ENCODE results near the gene GARRE1. TPM values are rescaled to one million over a fixed set of nuclear protein-coding genes. Genes with fewer than 3 reads are reported as not detected.
"Not testable (repeated sequence)": the region's sequence is repeated elsewhere in the genome, so short reads cannot be mapped to it uniquely, and the experiment has no call there.

Gene GARRE1
- total RNA-seq, 6 experiments from 2014 or later, result 8.1 to 19.4 (median 9.5) TPM

GRCh38 chr19:34236035-34236987, 18.0 kb upstream of the GARRE1 start:
- Histone ChIP-seq H3K4me3 (no peak overlapping the region), H3K4me1 (no peaks in the 10 kb centered on the region), H3K9me3 (no peaks in the 10 kb centered on the region), H3K27ac (no peak overlapping the region), H3K27me3 (no peaks in the 10 kb centered on the region), H3K36me3 (no peaks in the 10 kb centered on the region)
- intact Hi-C loops (cut with DNase I), result no loop called here
- WGBS (ENCODE audit: insufficient coverage, low coverage, low lambda C conversion rate, missing lambda C conversion rate), result 64% methylated on average over 15 of the region's 18 CpGs
- TF ChIP-seq POLR2A (IDR thresholded peaks at IDR 0.05), result no peak
- TF ChIP-seq, protein P1, sequence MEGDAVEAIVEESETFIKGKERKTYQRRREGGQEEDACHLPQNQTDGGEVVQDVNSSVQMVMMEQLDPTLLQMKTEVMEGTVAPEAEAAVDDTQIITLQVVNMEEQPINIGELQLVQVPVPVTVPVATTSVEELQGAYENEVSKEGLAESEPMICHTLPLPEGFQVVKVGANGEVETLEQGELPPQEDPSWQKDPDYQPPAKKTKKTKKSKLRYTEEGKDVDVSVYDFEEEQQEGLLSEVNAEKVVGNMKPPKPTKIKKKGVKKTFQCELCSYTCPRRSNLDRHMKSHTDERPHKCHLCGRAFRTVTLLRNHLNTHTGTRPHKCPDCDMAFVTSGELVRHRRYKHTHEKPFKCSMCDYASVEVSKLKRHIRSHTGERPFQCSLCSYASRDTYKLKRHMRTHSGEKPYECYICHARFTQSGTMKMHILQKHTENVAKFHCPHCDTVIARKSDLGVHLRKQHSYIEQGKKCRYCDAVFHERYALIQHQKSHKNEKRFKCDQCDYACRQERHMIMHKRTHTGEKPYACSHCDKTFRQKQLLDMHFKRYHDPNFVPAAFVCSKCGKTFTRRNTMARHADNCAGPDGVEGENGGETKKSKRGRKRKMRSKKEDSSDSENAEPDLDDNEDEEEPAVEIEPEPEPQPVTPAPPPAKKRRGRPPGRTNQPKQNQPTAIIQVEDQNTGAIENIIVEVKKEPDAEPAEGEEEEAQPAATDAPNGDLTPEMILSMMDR (IDR thresholded peaks at IDR 0.05), result no peak
- DNase-seq (peak in 1 of 3 donors; percentile 70), ATAC-seq (peak; percentile 35 to 83 (median 52))

- H3K36me3 ChIP-seq, result no peaks in the 10 kb centered on the region
- no peaks in the 10 kb centered on the region for H3K27me3 ChIP-seq
- H3K4me3 ChIP-seq, result no peak overlapping the region
- intact Hi-C loops (cut with DNase I), result no loop called here
- no peak overlapping the region for H3K27ac ChIP-seq
- TF ChIP-seq, protein P1 (IDR thresholded peaks at IDR 0.05), result no peak
- TF ChIP-seq POLR2A (IDR thresholded peaks at IDR 0.05), result no peak
- ATAC-seq, result no peak
- H3K4me1 ChIP-seq, result no peaks in the 10 kb centered on the region
- H3K9me3 ChIP-seq, result no peaks in the 10 kb centered on the region
- 68% methylated on average over 3 of the region's 3 CpGs for WGBS (ENCODE audit: insufficient coverage, low coverage, low lambda C conversion rate, missing lambda C conversion rate)
- DNase-seq, result no peak
Measured at GRCh38 chr19:34237283-34237682, 17.1 kb upstream of the GARRE1 start.

- no peak for ATAC-seq
- TF ChIP-seq POLR2A (IDR thresholded peaks at IDR 0.05), result no peak
- TF ChIP-seq, protein P1 (IDR thresholded peaks at IDR 0.05), result no peak
Measured at GRCh38 chr19:34237939-34238338, 16.4 kb upstream of the GARRE1 start.

GRCh38 chr19:34241513-34242337, 12.6 kb upstream of the GARRE1 start:
- no peak for TF ChIP-seq POLR2A (IDR thresholded peaks at IDR 0.05)
- TF ChIP-seq, protein P1 (IDR thresholded peaks at IDR 0.05), result no peak
- intact Hi-C loops (cut with DNase I), result loop anchor here in 1 of 2 donors (10.0 kb wide), 1 partner anchor 103 kb away; no protein-coding TSS in a partner anchor
- no peaks in the 10 kb centered on the region for H3K27me3 ChIP-seq

More at GRCh38 chr19:34237939-34238338, 16.4 kb upstream of the GARRE1 start:
- Histone ChIP-seq H3K4me3 (no peak overlapping the region), H3K9me3 (no peaks in the 10 kb centered on the region), H3K27ac (no peak overlapping the region), H3K4me1 (no peaks in the 10 kb centered on the region), H3K27me3 (no peaks in the 10 kb centered on the region), H3K36me3 (no peaks in the 10 kb centered on the region)
- 94% methylated on average over 3 of the region's 4 CpGs for WGBS (ENCODE audit: insufficient coverage, low coverage, low lambda C conversion rate, missing lambda C conversion rate)
- intact Hi-C loops (cut with DNase I), result no loop called here
- no peak for DNase-seq

DNA sequence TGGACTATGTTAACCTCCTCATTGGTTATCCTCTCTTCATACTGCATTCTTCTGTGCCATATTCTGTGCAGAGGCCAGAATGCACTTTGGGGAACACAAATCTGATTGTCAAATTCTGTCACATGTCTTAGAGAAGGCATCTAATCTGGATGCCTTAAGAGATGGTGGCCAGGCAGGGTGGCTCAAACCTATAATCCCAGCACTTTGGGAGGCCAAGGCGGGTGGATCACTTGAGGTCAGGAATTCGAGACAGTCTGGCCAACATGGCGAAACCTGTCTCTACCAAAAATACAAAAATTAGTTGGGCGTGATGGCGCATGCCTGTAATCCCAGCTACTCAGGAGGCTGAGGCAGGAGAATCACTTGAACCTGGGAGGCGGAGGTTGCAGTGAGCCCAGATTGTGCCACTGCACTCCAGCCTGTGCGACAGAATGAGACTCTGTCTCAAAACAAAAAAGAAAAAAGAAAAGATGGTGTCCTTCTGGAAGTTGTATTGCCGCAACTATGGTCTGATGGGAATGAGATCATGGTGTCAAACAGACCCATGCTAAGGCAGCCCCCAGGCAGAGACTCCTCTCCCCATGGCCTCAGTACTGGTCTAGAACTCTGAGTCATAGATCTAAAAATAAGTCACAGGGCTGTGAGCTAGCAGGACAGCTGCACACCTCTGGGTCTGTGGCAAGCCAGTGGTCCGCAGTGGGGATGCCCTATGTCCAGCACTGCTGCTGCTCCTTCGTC, 11.0 kb upstream of the GARRE1 start:
- WGBS (ENCODE audit: insufficient coverage, low coverage, low lambda C conversion rate, missing lambda C conversion rate), result 97% methylated on average over 7 of the region's 10 CpGs
- H3K36me3 ChIP-seq, H3K27ac ChIP-seq, H3K4me3 ChIP-seq, H3K4me1 ChIP-seq, DNase-seq, H3K27me3 ChIP-seq, H3K9me3 ChIP-seq: not testable (repeated sequence)
- intact Hi-C loops (cut with DNase I), result loop anchor here in 1 of 2 donors (10.0 kb wide), 1 partner anchor 101 kb away; no protein-coding TSS in a partner anchor
- peak in 1 of 4 donors; percentile 17 for ATAC-seq

More at GRCh38 chr19:34241513-34242337, 12.6 kb upstream of the GARRE1 start:
- no peak for ATAC-seq
- 80% methylated on average over 12 of the region's 13 CpGs for WGBS (ENCODE audit: insufficient coverage, low coverage, low lambda C conversion rate, missing lambda C conversion rate)
- DNase-seq, result no peak
- Histone ChIP-seq H3K4me1 (no peaks in the 10 kb centered on the region), H3K27ac (no peak overlapping the region), H3K9me3 (no peaks in the 10 kb centered on the region), H3K36me3 (no peaks in the 10 kb centered on the region), H3K4me3 (no peak overlapping the region)

Measured in right lobe of liver (tissue), 6 donors.